Dermis blood vessel endothelial cell (primary cell): Measurements from ENCODE around the gene MORC3. TPM values are rescaled to one million over a fixed set of nuclear protein-coding genes. Genes with fewer than 3 reads are reported as not detected.
A peak's percentile ranks its signal among the peaks of the same experiment; 100 is the strongest.
"Not testable (repeated sequence)": the region's sequence is repeated elsewhere in the genome, so short reads cannot be mapped to it uniquely, and the experiment has no call there.

Source experiments
- DNase-seq: peaks from one replicate; pipeline ENCODE4 v3.0.0; 2010
- total RNA-seq: library from RNA; depleted of rRNA; stranded (reverse); fragments of >200 nt; gene quantifications from 2 replicates; pipeline ENCODE4 v1.2.3, GENCODE V29; 2014

The MORC3 gene
- total RNA-seq, 1 donor from 2014 or later: 49.4 TPM

GRCh38 chr21:36325373-36326010 is 5.5 kb downstream of the MORC3 start:
- DNase-seq: peak; percentile 54

GRCh38 chr21:36330904-36331303 is 10.9 kb downstream of the MORC3 start:
- peak; percentile 80 for DNase-seq

GRCh38 chr21:36337099-36337509 is 17.1 kb downstream of the MORC3 start:
- no peak for DNase-seq

- DNase-seq: no peak
Observed at GRCh38 chr21:36338975-36339374, 19.0 kb downstream of the MORC3 start.

- DNase-seq: not testable (repeated sequence)
Observed at GRCh38 chr21:36342581-36342980, 22.6 kb downstream of the MORC3 start.

- DNase-seq: no peak
Observed at GRCh38 chr21:36344931-36345330, 24.9 kb downstream of the MORC3 start.

GRCh38 chr21:36347278-36347961 is 27.4 kb downstream of the MORC3 start:
- no peak for DNase-seq

GRCh38 chr21:36347962-36348328 is 27.9 kb downstream of the MORC3 start:
- no peak for DNase-seq

GRCh38 chr21:36349315-36349714 is 29.3 kb downstream of the MORC3 start:
- DNase-seq: no peak

GRCh38 chr21:36350282-36350910 is 30.4 kb downstream of the MORC3 start:
- DNase-seq: no peak

GRCh38 chr21:36354918-36355680 is 35.1 kb downstream of the MORC3 start:
- no peak for DNase-seq

GRCh38 chr21:36355868-36356267 is 35.9 kb downstream of the MORC3 start:
- no peak for DNase-seq

- DNase-seq: no peak
Observed at GRCh38 chr21:36359185-36359584, 39.2 kb downstream of the MORC3 start.

- DNase-seq: no peak
Observed at GRCh38 chr21:36369064-36369685, 49.2 kb downstream of the MORC3 start.

GRCh38 chr21:36375994-36376393 is 56.0 kb downstream of the MORC3 start:
- DNase-seq: no peak

- DNase-seq: no peak
Observed at GRCh38 chr21:36377391-36377842, 57.4 kb downstream of the MORC3 start.

- DNase-seq: no peak
Observed at GRCh38 chr21:36379251-36379650, 59.3 kb downstream of the MORC3 start.

GRCh38 chr21:36381841-36382589 is 62.0 kb downstream of the MORC3 start:
- peak; percentile 32 for DNase-seq

- not testable (repeated sequence) for DNase-seq
Observed at GRCh38 chr21:36382722-36383121, 62.7 kb downstream of the MORC3 start.

GRCh38 chr21:36384885-36385232 is 64.9 kb downstream of the MORC3 start:
- DNase-seq: no peak

GRCh38 chr21:36385233-36386030 is 65.4 kb downstream of the MORC3 start, which contains the start of gene CHAF1B:
Gene CHAF1B (plus strand): TSS chr21:36385392. CDS start chr21:36386137, 745 bp downstream.
- DNase-seq: peak; percentile 85
